ENCODE results near the gene TRIM31.

GRCh38 chr6:30061858-30062458 is 50.9 kb downstream of the TRIM31 start:
- TF ChIP-seq CTCF (IDR thresholded peaks at IDR 0.05; ENCODE audit: insufficient read depth, low read length, poor library complexity, severe bottlenecking) (no peak), EZH2phosphoT487 (conservative IDR thresholded peaks at IDR 0.05; ENCODE audit: low read length) (no peak)

Measured in SU-DHL-6 (cell line).